CD4-positive, alpha-beta T cell treated with Interleukin-4 for 4 hours (primary cell): ENCODE data around the gene TMEM121B.

Experiments
- DNase-seq: peaks from one replicate; pipeline ENCODE4 v3.0.0-alpha.2; 2020

The TMEM121B gene

DNA sequence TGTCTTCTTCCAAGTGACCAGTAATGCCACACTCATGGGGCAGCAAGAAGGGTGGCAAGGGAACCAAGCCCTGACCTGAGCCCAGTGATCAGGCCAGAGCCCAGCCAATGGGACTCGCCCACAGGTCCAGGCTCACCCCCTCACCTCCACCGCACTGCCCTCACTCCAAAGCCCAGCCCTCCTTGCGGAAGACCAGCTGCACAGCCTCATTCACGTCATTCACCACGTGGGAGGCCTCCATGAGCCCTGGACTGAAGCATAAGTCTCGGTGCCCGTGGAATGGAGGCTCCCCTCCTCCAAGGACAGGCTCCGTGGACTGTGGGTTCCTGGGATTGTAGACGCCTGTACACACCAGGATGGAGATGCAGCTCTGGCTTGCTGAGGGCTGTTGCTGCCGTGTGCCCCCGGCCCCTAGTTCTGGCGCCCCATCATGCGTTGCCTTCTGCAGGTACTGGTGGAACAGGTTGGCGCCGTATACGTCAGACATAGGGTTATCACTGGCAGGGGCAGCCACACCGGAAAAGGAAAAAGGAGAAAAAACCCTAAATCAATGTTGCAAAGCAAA is 16.8 kb upstream of the TMEM121B start:
- DNase-seq: no peak

DNA sequence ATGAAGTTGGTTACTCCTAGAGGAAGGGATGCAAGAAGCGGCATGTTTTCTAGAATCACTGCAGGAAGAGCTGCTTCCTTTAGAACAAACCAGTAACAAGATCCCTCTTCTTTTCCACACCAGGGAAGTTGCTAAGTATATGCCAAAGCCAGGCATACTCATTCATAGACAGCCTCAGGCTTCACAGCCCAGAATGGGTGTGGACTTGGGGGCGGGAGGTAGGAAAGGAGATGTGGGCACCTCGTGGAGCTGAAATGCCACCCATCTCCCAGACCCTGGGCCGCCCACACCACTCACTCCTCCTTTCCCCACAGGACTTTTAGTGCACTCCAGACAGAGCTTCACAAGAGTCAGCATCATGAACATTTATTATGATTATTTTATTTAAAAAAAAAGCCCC is 16.0 kb upstream of the TMEM121B start:
- DNase-seq: no peak

DNA sequence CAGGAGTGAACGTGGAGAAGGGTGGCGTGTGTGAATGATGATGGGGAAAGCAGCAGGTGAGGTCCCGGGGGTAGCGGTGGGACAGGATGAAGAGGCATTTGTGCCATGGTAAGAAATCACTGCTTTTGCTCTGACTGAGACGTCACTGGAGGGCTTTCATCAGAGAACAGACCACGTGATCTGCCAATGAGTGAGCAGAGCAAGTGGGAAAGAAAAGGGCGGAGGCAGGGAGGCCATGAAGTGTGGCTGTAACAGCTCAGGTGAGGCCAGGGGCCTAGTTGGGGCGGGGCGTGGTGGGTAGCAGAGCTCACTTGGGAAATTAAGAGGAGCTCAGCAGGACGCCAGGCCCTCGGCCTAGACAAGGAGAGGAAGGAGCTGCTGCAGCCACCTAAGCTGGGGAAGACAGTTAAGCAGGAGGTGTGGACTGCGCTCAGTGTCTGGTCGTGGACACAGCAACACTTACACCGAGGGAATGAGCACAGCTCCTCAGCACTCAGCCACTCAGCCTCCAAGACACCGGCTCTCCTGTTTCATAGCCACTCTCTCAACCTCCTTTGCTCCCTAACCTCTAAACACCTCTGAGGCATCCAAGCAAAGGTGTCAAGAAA is 14.1 kb upstream of the TMEM121B start:
- no peak for DNase-seq

DNA sequence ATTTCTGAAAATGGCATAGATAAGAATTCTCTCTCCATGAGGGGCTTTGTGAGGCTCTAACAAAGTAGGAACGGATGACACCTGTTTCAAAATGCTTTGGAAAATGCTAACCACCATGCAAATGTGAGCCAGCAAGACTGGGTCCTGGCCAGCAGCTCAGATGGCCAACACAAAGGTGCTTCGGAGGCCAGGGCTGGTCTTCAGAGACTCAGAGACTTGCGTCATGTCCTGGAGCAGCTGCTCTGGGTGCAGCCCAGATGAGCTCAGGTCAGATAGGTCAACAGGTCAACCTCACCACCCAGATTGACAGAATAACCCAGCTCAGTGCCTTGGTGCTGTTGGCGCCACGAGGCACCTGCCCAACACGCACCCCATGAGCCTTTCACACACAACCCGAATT is 12.0 kb upstream of the TMEM121B start:
- no peak for DNase-seq

DNA sequence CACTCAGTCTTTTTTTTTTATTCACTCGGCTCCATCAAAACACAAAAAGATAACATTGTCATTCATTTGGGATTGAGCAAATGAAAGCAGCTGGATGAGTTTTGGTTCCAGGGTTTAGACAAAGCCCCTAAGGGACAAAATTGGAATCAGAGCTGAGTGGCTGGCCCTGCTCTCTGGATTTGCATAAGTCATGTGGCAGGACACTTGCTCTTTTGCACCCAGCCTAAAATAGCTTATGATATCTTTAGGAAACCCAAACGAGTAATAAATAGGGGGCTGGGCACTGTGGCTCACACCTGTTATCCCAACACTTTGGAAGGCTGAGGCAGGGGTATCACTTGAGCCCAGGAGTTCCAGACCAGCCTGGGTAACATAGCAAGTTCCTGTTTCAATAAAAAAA is 11.0 kb upstream of the TMEM121B start:
- no peak for DNase-seq

DNA sequence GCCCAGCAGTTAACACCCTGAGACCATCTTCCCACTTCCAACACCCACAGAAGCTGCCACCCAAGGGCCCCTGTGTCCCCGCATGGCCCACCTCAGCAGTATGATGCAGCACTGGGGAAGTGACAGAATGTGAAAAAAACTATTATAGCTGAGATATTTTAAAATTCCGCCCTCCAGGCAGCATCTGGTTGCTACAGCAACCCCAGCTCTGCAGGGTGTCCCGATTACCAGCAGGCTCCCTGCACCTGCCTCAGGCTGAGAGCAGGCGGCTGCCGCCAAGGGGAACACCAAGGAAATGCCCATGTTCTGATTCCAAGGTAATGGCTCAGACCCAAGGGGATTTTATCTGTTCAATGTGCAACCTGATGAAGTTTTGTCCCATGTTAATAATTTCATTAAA is 10.5 kb upstream of the TMEM121B start:
- no peak for DNase-seq

DNA sequence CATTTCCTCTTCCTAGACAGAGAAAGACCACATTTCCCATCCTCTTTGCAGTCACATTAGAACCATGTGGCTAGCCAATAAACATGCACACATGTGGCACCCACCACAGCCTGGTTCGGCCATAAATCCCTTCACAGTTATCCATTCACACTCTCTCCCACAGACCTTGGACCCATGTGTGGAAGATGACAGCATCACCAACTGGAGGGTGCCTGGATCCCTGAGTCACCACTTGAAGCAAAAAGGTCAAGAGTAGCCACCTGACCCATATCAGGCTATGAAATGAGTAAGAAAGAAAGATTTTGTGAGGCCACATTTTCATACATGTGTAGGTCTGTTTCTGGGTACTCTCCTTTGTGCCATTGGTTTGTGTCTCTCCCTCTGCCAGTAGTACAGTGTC is 9.0 kb upstream of the TMEM121B start:
- no peak for DNase-seq

DNA sequence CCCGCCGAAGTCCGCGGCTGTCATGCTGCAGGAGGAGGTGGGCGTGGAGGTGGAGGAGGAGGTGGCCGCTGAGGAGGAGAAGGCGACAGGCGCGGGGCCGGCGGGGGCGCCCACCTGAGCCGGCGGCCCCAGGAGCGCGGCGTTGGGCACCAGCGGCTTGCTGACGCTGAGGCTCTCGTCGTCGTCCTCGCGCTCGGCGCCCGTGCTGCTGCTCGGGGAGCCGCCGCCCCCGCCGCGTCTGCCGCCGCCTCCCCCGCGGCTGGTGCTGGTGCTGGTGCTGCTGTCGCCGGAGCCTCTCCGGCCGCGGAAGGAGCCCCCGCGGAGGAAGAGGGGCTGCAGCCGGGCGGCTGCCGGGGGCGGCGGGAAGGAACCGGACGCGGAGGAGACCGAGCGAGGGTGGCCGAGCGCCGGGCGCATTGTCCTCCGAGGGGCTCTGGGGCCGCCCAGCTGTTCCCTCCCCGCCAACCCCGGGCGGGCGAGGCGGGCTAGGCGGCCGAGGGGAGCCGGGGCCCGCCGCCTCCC is 388 bp downstream of the TMEM121B start:
- no peak for DNase-seq

DNA sequence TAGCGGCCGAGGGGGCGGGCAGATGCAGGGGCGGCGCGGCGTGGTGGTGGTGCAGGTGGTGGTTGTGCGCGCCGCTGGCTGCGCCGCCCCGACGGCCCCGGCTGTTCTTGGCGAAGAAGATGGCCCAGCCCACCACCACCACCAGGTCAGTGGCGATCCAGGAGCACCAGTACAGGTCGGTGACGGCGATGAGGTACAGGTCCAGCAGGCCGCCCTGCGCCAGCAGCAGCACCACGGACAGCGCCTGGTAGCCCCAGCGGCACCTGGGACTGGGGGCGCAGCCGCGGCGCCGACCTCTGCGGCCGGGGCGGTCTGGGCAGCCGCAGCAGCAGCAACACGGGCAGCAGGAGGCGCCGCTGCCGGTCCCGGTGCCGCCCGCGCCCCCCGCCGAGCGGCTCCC is 879 bp downstream of the TMEM121B start:
- peak; percentile 42 for DNase-seq

DNA sequence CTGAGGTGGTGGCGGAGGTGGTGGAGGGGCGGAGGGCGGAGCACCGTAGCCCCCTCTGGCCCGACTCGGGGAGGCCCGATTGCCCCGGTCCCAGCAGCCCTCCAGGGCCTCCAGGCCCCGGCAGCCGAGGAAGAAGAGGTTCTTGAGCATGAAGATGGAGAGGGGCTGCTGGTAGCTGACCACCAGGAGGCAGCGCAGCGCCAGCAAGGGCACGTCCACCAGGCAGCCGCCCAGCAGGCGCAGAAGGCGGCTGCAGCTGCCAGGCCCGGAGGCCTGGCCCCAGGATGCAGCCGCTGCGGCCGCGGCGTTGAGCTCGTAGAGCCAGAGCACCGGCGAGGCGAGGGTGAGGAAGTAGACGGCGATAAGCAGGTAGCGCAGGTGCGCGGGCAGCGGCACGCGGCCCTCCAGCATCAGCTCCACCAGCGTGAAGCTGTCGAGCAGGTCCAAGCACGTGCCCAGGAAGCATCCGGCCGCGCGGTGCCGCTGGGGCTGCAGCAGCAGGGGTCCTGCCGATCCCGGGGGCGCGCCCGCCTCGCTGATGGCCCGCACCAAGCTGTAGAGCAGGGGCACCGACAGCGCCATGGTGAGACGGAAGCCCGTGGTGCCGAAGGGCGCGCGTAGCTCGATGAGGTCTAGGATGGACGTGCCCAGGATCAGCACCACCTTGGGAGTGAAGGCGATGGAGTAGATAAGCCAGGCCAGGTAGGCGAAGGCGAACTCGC is 1.5 kb downstream of the TMEM121B start:
- DNase-seq: no peak

DNA sequence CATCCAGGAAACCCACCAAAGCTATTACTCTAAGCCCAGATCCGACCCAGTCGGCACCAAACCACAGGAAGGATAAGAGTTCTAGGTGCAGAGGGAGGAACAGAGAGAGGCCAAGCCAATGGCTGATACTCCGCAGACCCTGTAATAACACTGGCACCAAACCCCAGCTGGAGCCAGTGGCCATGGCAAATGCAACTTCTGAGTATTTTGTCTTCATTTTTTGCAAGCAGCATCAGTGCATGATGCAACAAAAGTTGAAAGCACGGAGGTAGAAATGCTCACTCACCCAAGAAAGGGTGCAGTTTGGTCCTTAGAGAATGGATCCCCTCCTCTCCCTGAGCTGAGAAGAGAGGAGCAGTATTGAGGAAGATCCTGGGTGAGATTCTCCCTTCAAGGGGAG is 2.8 kb downstream of the TMEM121B start:
- DNase-seq: no peak

DNA sequence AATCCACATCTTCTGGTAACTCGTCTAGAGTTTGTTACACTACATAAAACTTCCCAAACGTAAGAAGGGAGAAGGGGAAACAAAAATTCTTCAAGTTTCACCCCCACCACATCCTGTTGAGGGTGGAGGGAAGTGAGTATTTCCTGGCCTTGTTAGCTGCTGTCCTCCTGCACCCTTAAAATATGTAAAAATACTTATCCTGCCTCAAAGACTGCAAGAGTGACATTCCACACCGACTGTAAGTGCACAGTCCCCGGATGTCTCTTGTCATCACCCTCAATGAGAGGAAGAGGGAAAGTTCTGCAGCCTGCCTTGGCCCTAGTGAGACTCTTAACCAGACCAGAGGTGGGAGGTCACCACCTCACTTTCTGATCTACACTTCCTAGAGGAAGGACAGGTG is 3.3 kb downstream of the TMEM121B start:
- DNase-seq: no peak

DNA sequence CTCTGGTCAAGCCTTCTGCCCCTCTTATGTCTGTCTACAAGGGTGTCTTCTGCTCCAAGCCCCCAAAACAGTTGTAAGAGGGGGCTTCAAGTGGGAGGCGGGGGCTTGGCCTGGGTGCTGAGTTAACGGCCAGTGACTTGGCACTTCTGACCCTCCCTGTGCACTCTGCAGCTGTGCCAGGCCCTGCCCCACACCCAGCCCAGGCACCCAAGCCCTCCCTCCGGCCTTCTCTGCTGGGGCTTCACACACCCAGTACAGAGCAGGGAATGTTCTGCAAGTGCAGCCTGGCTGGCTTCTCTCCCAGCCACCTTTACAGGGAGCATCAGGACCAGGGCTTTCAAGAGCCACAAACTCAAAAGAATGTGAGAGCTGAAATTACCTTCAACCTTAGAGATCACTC is 3.8 kb downstream of the TMEM121B start:
- no peak for DNase-seq

DNA sequence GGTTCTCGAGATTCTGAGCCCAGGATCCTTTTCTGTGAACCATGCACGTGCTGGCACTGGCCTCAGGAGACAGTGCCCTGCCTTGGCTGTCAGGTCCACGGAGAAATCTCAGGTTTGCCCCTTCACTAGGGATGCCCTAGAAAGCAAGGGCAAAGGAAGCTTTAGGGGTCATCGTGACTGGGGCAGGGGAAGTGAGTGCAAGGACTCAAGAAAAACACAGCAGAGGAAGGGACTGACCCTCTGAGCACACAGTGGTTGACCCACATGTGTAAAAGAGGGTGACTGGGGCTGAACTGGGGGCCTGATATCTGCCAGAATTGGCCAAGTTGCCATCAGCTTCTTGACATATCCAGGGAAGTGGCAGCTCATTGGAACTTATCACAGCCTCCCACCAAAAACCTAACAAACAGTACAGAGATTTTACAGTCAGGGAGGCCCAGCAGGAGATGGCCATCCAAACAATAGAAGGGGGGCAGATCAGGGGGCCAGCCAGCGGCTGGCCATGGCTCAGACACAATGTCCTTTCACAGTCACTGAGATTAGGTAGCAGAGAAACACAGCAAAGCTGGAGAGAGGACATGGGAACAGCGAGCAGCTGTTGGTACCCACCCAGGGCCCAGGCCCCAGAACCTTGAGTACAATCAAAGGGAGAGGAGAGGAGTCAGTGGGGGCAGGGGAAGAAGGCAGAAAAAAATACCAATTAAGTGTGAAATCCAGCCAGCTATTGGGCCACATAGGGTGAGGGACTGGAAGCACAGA is 4.4 kb downstream of the TMEM121B start:
- no peak for DNase-seq

DNA sequence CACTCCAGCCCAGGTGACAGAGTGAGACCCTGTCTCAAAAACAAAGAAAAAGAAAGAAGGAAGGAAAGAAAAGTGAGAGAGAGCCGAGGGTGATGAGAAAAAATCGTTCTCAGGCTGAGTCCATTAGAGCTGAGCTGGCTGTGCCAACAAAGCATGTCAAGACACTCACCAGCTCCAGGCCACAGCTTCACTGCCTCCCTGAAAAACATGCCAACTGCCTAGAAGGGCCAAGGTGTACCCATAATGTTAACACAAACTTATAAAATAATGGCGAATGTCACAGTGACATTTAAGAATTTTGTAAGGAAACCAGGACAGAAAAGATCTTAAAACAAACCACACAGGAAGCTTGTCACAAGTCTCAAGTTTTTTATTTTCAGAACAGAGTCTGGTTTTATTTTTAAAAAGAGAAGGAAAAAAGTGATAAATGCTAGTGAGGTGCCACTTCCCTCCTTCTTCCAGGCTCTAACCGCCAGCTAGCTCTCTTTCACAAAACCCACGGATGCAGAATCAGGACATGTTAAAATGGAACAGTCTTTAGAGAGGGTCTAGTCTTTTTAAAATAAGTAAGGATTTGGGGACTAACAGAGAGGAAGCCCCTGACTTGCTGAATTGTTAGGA is 5.1 kb downstream of the TMEM121B start:
- no peak for DNase-seq

DNA sequence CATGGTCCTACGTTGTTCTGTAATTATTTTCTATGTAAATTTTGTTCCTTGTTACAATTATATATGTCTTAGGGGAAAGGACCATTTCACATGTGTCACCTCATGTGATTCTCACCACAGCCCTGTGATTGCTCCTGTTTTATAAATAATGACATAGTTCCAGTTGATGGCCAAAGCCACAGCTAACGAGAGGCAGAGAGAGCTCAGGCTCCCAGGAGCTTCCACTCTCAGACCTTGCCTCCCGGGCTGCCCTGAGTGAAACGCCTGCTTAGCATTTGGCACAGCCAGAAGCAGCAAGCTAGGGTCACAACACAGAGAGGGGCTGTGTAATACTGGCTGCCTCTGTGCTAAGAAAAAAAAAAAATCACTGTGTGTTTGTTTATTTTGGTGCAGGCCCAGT is 5.9 kb downstream of the TMEM121B start:
- DNase-seq: no peak

DNA sequence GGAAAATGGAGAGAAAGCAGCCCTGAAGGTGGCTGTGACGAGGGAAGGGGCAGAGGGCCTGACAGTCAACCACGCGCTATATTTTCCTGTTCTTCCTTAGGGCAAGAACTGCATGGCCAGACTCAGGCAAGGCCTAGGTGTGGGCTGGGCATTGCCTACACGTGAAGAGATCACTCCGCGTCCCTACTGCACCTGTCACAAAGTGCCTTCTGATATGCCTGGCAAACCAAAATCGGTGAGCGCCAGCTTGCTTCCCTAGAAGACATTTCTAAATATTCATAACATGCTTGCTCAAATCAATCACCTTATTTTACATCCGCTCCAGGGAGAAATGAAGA is 6.3 kb downstream of the TMEM121B start:
- no peak for DNase-seq

DNA sequence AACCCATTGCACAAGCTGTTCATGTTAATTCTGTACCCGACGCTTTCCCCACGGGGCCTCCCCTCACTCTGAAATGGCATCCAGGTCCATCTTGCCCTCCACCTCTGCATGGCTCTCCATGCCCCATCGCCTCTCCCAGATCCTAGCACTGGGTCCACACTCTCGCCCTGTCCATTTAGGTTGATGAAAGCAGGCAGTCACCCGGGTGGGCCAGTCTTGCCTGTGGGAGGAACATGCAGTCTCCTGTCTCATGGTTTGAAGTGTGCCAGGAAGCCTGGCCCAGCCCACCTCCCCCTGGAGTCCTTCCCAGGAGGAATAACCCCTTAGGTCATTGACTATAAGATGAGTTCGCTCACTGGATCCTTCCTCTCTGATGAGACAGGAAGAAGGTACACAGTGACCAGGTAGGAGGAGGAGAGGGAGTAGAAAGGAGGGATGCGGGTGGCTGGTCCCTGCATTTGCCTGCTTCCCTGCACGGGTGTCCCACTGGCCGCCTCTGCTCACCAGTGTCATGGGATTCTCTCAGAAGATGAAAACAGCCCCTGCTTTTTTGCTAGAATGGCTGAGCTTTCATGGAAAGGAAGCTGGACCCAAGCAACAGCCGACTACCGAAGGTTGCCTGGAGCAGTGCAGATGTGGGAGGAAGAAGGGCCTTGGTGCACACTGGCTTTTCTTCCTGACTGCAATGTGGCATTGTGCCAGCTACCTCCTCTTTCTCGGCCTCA is 6.8 kb downstream of the TMEM121B start:
- no peak for DNase-seq

DNA sequence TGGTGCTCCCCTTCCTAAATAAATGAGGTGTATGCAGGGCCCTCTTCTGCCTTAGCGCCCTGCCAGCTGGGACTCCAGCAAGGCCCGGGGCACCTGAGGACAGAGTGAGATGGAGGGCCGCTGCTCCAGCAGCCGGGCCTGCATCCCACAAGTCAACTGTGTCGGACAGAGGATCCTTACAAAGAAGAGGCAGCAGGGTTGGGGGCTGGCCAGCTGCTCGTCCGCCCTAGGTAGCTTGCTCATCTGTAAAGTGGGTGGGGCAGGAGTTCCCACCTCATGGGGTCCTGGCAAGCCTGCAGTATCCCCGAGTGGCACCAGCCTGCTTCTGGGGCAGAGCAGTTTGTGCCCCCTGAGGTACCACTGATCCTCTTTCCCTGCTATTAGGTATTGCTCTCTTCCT is 7.6 kb downstream of the TMEM121B start:
- DNase-seq: no peak

DNA sequence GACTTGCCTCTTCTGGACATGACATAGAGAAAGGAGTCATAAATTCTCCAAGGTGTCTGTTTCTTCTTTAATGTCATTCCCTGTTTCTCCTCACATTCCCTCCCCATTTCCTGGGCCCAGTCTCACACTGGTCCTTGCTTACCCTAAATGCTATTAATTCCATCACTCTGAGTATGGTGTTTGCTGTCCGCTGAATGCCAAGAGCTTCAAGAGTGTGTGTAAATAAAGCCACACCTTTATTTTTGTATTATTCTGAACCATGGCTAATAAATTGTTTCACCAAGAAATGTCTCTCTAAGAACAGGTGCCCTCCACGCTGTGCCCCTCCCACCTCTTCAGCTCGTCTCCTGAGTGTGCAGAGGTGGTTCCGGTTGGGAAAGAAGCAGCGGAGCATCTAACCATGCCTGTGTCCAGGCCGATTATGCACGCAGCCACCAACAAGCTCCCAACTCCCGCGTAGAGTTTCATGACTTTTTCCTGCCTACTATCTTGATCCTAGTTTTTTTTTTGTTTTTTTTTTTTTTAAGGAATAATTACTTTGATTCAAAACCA is 8.6 kb downstream of the TMEM121B start:
- no peak for DNase-seq

DNA sequence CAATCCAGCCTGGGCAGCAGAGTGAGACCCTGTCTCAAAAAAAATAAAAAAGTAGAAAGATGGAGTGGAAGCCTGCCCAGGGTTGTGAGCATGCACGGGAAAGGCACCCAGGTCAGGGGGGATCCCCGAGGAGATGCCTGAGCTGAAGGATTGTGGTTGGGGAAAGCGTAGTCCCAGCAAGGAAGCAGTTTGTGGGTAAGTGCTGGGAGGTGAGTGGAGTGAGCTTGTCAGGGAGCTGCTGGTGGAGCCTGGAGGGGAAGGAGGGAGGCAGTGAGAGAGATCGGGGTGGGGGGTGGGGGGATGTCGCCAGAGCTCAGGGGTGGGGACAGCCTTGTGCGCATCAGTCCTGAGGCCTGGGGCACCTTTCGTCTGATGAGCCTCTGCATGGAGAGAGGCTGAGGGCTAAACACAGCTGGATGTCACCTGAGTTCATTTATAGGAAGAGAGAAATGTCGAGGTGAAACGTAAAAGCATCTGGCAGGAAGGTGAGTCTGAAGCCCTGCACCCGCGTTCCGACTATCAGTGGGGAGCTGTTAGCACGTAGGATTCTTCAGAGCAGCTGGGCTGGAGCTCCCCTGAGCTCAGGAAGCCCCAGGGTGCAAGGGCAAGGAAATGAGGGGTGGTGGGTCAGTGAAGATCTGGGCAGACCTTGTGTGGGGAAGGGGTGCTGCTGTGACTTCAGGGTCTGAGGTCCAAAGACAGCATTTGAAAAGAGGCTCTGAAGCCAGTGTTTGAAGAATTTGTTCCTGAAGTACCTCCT is 10.2 kb downstream of the TMEM121B start:
- no peak for DNase-seq

DNA sequence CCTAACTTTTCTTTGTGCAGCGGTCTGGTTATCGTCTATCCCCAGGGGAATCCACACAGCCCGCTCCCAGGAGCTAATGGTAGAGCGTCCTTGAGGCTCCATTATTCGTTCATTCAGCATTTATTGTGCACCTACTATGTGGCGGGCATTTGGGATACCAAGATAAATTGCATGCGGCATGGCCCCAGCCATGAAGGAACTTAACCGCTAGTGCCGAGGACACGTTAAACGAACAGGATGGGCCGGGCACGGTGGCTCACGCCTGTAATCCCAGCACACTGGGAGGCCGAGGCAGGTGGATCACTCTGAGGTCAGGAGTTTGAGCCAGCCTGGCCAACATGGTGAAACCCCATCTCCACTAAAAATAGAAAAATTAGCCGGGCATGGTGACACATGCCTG is 11.2 kb downstream of the TMEM121B start:
- no peak for DNase-seq
